Measurements from ENCODE around the gene ELMO1.

GRCh38 chr7:37393476-37393875, 55.2 kb downstream of the ELMO1 start:
- TF ChIP-seq CTCF (IDR thresholded peaks at IDR 0.05; ENCODE audit: borderline replicate concordance, extremely low read depth, low read length, poor library complexity, severe bottlenecking) (no peak), EZH2 (IDR thresholded peaks at IDR 0.05; ENCODE audit: borderline replicate concordance, low read depth, low read length, severe bottlenecking) (no peak)

Measured in DND-41 (cell line).